Uterus (tissue), 4 donors: Measurements from ENCODE around the gene NDNF. TPM values are rescaled to one million over a fixed set of nuclear protein-coding genes. Genes with fewer than 3 reads are reported as not detected.

Experiments used
- DNase-seq, 2 donors: peaks; one replicate each; pipeline ENCODE4 v3.0.0-alpha.2; 2019 to 2020
- H3K27ac ChIP-seq, 2 donors: fragments of 200-600 bp; sonication (generic); 1 replicate in 1 of 2; 2 replicates in 1 of 2; pipeline ENCODE4 v1.5.1; 2016 to 2018
- H3K27me3 ChIP-seq, 2 donors: fragments of 200-600 bp; sonication (generic); one replicate each; pipeline ENCODE4 v1.5.1; 2018 to 2019; ENCODE audit warnings: control low read depth in 1 of 2
- H3K36me3 ChIP-seq, 2 donors: fragments of 200-600 bp; sonication (generic); one replicate each; pipeline ENCODE4 v1.5.1; 2019; ENCODE audit warnings: control low read depth in 1 of 2
- H3K4me1 ChIP-seq, 2 donors: fragments of 200-600 bp; sonication (generic); one replicate each; pipeline ENCODE4 v1.5.1; 2018 to 2019; ENCODE audit warnings: control low read depth in 1 of 2
- H3K4me3 ChIP-seq, 2 donors: fragments of 200-600 bp; sonication (generic); 1 replicate in 1 of 2; 2 replicates in 1 of 2; pipeline ENCODE4 v1.5.1; 2018 to 2019; ENCODE audit warnings: mild to moderate bottlenecking in 1 of 2
- H3K9me3 ChIP-seq, 2 donors: fragments of 200-600 bp; sonication (generic); one replicate each; pipeline ENCODE4 v1.5.1; 2019; ENCODE audit warnings: control low read depth in 1 of 2
- POLR2A ChIP-seq, 2 donors: fragments of 450-650 bp; IDR thresholded peaks; one replicate each; pipeline ENCODE4 v1.6.1; 2016; ENCODE audit warnings: antibody characterized with exemption in 2 of 2, mild to moderate bottlenecking in 1 of 2, moderate library complexity in 1 of 2
- intact Hi-C: fragments of 100-400 bp; cut with DNase I; formaldehyde crosslinking; loops from one replicate; pipeline ENCODE4 v1.15.1; 2023; ENCODE audit warnings: low total_unique reads
- total RNA-seq, 4 donors: library from RNA; depleted of rRNA in 3 of 4; stranded (reverse); fragments of >200 nt in 3 of 4; gene quantifications; one replicate each; pipeline versions ENCODE4 v1.1.0 to v1.2.4, GENCODE V29; 2014 to 2023
- TF ChIP-seq, protein P1 (sequence below), 4 experiments: fragments of 200-600 bp in 2 of 4; fragments of 450-650 bp in 2 of 4; sonication (generic) in 2 of 4; IDR thresholded peaks; one replicate each; pipeline ENCODE4 v1.5.1; 2016 to 2019; ENCODE audit warnings: antibody characterized with exemption in 4 of 4, mild to moderate bottlenecking in 2 of 4, moderate library complexity in 1 of 4
- donor health status: DM: yes; HTN: yes; CAD: no.

The NDNF gene
- total RNA-seq, 4 donors from 2014 or later: 1.5 to 10.9 (median 8.0) TPM

DNA sequence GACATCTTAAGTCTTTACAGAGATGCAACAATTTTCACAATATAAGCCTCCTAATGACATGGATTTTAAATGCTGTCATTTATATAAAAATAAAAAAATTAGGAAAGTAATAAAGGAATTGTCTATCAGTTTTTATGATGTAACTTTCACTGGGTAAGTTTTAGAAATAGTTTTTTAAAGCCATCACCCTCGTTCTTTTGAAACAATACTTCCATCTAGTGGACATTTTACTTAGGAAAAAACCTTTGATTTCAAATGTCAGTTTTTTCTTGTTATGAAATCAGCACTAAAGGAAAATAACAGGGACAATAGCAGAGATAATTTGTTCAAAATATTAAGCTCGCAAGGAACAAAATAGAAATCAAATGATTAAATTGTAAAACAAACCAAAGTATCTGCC lies 24.3 kb upstream of the NDNF start:
- no peak for TF ChIP-seq POLR2A (IDR thresholded peaks at IDR 0.05)
- TF ChIP-seq, protein P1, sequence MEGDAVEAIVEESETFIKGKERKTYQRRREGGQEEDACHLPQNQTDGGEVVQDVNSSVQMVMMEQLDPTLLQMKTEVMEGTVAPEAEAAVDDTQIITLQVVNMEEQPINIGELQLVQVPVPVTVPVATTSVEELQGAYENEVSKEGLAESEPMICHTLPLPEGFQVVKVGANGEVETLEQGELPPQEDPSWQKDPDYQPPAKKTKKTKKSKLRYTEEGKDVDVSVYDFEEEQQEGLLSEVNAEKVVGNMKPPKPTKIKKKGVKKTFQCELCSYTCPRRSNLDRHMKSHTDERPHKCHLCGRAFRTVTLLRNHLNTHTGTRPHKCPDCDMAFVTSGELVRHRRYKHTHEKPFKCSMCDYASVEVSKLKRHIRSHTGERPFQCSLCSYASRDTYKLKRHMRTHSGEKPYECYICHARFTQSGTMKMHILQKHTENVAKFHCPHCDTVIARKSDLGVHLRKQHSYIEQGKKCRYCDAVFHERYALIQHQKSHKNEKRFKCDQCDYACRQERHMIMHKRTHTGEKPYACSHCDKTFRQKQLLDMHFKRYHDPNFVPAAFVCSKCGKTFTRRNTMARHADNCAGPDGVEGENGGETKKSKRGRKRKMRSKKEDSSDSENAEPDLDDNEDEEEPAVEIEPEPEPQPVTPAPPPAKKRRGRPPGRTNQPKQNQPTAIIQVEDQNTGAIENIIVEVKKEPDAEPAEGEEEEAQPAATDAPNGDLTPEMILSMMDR (IDR thresholded peaks at IDR 0.05): peak; percentile 43 to 64 (median 56)
- H3K36me3 ChIP-seq: no peaks in the 10 kb centered on the region
- H3K9me3 ChIP-seq: no peaks in the 10 kb centered on the region
- no peak for DNase-seq
- H3K4me3 ChIP-seq: no peak overlapping the region
- intact Hi-C loops: no loop called here
- H3K27ac ChIP-seq: no peak overlapping the region
- H3K27me3 ChIP-seq: no peaks in the 10 kb centered on the region
- no peaks in the 10 kb centered on the region for H3K4me1 ChIP-seq

DNA sequence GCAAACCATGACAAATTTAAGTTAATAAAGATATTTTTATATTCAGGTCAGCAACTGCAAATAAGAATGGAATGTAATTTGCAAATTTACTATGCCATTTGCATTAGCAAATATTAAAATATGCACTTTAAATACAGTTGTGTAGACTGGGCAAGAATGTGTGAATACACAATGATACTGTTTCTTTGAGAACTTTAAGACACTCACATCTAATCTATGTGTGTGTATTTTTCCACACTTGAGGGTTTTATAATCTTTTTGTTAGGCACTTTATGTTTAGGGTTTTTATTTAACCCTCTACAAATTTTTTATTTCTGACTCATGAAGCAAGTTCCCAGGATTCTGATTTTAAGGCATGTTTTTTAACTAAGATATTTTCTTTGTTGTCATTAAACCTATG lies 23.9 kb upstream of the NDNF start:
- intact Hi-C loops: no loop called here
- Histone ChIP-seq H3K4me3 (no peak overlapping the region), H3K4me1 (no peaks in the 10 kb centered on the region), H3K36me3 (no peaks in the 10 kb centered on the region), H3K27ac (no peak overlapping the region), H3K9me3 (no peaks in the 10 kb centered on the region), H3K27me3 (no peaks in the 10 kb centered on the region)
- no peak for TF ChIP-seq POLR2A (IDR thresholded peaks at IDR 0.05)
- TF ChIP-seq, protein P1 (IDR thresholded peaks at IDR 0.05): no peak
- no peak for DNase-seq

DNA sequence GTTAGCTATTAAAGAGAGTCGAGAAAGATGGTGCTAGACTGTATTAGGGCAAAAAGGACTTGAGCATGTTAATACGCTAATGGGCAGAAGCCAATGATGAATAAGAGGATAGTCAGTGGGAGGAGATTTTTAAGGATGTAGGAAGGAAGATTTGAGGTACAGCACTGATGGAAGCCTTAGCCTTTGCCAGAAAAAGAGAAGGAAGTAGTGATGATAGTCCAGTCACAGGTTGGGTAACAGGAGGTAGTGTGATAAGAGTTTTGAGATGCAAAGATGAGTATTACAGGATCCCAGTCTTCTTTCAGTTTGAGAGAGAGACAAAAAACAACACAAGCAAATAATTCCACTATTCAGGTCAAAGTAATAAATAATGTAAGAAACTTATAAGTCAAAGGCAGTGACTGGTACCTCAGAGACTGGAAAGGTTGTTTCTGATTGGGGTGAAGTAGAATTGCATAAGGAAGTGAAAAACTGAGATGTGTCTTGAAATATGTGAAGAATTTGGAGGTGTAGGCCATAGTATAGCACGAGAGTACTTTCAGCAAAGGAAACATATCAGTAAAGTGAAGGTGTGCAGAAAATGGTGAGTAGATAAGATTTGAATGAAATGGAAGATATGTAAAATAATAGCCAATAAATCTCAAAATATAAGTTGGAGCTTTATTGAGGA lies 22.1 kb upstream of the NDNF start:
- H3K4me3 ChIP-seq: no peak overlapping the region
- H3K36me3 ChIP-seq: no peaks in the 10 kb centered on the region
- intact Hi-C loops: no loop called here
- H3K9me3 ChIP-seq: no peaks in the 10 kb centered on the region
- H3K27me3 ChIP-seq: no peaks in the 10 kb centered on the region
- H3K27ac ChIP-seq: no peak overlapping the region
- DNase-seq: no peak
- TF ChIP-seq POLR2A (IDR thresholded peaks at IDR 0.05): no peak
- TF ChIP-seq, protein P1 (IDR thresholded peaks at IDR 0.05): no peak
- no peaks in the 10 kb centered on the region for H3K4me1 ChIP-seq

DNA sequence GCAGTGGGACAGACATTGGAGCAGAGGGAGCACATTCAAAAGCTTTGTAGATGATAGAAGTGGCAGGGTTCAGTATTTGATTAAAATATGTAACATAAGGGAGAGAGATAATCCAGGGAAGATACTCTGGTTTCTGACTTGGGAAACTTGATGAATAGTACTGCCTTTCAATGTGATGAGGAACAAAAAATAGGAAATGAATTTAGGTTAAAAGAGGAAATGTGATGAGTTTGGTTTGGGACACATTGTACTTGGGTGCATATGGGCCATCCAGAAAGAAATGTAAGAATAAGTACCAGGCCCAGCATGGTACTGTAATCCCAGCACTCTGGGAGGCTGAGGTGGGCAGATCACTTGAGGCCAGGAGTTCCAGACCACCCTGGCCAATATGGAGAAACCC lies 20.9 kb upstream of the NDNF start:
- Histone ChIP-seq H3K4me3 (no peak overlapping the region), H3K4me1 (no peaks in the 10 kb centered on the region), H3K36me3 (no peaks in the 10 kb centered on the region), H3K27me3 (no peaks in the 10 kb centered on the region), H3K27ac (no peak overlapping the region), H3K9me3 (no peaks in the 10 kb centered on the region)
- intact Hi-C loops: no loop called here
- no peak for DNase-seq
- no peak for TF ChIP-seq POLR2A (IDR thresholded peaks at IDR 0.05)
- TF ChIP-seq, protein P1 (IDR thresholded peaks at IDR 0.05): no peak

DNA sequence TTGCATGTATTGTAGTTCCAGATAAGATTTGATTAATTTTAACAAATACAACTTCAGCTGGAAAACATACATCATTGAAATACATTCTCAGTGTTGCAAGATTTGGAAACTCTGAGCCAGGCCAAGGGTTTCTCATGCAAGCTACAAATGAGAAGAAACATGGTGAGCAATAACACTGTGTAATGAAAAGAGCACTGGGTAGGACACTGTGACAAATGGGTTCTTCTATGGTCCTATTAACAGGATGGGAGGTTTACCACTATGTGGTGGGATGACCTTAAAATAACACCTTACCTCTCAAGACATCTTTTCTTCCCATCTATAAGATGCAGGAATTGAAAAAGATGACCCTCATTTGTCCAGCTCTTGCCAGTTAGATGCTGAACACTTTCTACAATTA lies 19.6 kb upstream of the NDNF start:
- Histone ChIP-seq H3K4me3 (no peak overlapping the region), H3K36me3 (no peaks in the 10 kb centered on the region), H3K27ac (no peak overlapping the region), H3K4me1 (no peaks in the 10 kb centered on the region), H3K27me3 (no peaks in the 10 kb centered on the region), H3K9me3 (no peaks in the 10 kb centered on the region)
- no peak for DNase-seq
- intact Hi-C loops: no loop called here
- TF ChIP-seq POLR2A (IDR thresholded peaks at IDR 0.05): no peak
- TF ChIP-seq, protein P1 (IDR thresholded peaks at IDR 0.05): no peak
